HG02943 (cell line): Measurements from ENCODE around the gene PUS3.

Experiments used
- ATAC-seq: cut with Tn5 transposase; IDR thresholded peaks from one replicate; pipeline ENCODE4 v1.9.1; 2021; ENCODE audit warnings: mild to moderate bottlenecking, low read depth, moderate library complexity; ENCODE audit not compliant: unreplicated experiment

PUS3 gene

DNA sequence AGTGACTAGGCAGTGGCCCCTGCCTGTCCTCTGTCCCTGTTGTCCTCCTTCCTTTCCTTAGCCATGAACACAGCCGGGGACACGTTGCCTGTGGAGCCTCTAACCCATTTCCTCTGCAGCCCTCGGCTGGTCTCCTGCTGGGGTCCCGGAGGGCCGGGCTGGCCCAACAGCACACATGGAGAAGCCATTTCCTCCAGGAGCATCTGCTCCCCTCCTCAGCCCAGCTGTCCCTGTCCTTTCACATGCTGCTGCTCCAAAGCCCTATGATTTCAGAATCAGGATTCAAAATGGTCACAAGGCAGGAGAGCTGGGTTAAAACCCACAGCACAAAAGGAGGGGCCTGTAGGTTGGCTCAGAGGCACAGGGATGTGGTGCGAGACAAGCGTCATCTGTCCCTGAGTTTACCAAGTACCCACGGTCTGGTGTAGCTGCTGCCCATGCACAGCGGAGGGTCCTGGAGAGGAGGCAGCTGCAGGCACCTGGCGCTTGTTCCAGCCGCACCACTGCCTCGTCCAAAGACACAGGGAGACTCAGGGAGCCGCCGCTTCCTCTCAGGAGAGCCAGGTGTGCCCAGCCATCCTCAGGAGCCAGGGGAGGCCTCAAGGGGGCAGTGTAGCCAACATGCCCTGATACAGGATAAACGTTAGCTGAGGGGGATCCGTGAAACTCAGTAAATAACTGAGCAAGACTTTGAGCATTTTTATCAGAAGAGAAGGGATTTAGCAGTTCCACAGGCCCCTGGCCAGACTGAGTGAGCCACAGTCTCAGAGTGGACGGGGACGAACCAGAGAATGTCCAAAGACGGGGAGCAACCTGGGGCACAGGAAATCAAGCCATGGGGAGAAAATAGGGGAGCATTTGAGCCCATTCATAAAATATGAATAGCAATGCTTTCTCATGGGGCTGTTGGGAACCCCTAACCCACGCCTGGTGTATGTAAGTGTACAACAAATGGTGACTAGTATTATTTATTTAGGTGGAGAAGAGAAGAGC is 38.9 kb upstream of the PUS3 start:
- no peak for ATAC-seq

DNA sequence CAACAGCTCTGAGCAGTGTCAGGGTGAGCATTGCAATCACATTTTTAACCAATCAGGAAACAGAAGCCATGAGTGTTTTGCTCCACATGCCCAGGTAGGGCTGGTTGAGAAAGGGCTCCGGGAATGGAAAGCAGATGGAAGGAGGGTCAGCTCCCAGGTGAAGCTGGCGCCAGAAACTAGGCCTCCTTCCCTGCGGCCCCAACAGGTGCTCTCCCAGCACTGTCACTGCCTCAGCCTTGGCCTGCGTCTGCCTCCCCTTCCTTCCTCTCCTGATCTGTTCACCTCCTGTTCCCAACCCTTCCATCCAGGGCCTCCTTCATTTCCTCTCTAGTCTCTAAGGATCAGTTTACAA is 38.2 kb upstream of the PUS3 start:
- no peak for ATAC-seq

DNA sequence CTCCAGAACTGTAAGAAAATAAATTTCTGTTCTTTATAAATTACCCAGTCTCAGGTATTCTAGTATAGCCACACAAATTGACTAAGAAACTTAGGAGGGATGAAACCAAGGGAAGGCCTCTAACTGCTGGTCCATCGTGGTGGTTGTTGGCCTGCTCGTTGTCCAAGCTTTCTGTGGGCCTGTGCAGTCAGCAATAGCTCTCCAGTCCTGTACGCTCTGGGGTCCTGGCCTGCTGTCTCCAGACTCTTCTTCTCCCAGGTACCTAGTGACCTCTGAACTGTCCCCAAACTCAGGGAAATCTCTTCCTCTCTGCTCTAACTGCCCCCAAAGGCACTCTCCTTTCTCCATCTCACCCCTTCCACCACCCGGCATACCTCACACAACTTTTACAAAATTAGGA is 37.1 kb upstream of the PUS3 start:
- ATAC-seq = no peak

DNA sequence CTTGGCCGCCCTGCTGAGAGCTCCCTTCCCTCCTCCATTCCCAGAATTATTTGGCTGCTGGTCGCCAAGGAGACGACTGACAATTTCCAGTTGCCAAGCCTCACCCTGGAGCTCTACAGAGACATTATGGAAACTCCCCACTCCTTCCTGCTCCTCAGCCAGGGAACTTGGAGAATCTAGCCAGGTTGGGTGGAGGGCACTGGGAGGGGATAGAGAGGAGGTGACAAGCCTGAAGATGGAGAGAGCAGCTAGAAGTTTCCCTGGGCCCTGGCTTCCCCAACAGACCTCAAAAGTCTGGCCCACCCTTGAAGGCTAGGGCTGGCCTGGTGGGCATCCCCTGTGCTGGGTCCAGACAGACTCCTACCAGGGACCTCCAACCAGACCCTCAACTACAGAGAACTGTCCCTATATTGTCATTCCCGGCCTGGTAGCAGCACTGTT is 36.1 kb upstream of the PUS3 start:
- ATAC-seq = no peak

DNA sequence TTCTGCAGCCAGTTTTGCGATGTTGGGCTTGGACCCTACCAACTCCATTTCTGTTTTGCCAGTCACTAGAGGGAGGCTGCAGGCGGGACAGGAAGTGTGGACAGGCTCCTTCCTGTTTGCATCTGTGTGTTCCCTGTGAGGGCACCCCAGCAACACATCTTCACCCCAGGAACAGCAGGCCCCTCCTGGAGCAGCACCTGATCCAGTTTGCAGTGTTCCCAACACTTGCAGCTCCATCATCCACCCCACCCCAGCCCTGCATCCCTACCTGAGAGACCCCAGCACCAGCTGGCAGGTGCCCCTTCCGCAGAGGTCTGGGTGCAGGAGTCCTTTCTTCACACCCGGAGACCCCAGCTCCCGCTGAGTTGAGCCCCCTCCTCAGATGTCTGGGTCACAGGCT is 35.4 kb upstream of the PUS3 start:
- ATAC-seq = no peak

DNA sequence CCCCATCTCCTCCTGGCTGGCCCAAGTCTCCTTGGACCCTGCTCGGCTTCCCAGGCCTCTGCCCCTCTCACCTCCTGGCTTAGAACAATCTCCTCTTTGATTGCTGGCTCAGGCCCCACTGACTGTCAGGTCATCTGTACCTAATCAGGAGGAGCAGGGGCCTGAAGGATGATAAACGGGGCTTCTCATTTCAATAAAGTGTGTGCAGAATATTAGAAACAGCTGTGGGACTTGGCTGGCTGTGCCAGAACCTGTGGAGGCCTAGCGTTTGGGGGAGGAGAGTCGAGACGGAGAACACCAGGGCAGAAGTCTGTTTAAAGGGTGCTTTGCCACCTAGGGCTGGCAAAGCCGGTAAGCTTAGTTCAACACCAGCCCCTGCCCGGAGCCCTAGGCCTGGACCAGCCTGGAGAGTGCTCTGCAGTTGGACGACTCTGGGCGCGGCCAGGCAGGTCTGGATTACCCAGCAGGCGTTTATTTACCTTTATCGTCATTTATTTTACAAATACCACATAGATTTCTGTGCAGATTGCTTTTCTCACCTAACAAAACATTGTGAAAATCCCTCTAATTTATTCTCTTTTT is 32.7 kb upstream of the PUS3 start:
- ATAC-seq = no peak

DNA sequence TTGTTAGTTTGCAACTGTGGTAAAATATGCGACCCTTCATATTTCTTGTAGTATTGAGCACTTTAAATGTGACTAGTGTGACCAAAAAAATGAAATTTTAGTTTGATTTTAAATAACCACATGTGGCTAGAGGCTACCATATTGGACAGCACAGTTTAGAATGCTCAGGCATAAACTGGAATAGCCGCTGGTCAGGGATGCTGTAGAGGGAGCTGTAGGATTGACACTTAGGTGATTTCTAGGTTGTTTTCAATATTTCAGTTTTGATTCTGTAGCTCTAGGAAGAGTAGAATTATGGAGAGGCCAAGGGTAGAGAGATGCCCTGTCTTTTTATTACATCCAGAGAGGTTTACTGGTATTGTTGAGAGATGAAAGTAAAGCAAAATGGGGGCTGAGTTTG is 32.0 kb upstream of the PUS3 start:
- ATAC-seq = no peak

DNA sequence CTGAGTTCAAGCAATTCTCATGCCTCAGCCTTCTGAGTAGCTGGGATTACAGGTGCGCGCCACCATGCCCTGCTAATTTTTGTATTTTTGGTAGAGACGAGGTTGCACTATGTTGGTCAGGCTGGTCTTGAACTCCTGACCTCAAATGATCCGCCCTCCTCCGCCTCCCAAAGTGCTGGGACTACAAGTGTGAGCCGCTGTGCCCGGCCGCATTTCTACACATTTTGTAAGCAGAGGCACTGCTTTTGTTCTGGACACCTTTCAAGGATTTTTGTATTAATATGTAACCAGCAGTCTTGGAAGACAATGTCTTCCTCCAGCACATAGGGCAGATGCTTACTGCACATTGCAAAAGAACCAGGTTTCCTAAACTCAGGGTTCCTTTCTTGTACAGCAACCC is 31.5 kb upstream of the PUS3 start:
- no peak for ATAC-seq

DNA sequence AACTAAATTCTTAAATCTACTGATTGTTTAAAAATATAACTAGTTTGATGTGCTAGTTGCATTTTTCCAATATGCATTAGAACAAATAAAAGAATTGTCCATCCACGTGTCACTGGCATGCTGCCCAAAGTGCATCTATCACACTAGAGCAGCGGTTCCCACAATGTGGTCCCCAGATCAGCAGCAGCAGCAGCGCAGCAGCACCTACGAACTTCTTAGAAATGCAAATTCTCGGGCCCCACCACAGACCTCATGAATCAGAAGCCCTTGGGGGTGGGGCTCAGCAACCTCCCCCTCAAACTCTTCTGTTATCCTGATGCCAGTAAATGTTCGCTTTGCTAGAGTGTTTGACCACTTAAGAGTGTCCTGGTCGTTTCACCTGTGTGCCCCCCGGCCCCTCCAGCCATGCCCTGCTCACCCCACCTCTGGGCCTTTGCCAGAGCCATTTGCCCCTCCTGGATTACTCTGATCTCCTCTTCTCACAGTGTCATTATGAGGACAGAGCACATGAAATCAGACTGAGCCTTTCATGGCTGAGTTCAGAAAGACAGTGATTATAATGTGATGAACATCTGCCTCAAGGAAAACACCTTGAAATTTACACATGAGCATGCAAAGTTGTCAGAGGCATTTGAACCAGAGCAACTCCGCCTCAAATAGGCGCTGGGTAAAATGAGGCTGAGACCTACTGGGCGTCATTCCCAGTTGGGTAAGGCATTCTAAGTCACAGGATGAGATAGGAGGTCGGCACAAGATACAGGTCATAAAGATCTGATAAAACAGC is 30.2 kb upstream of the PUS3 start:
- ATAC-seq = no peak

DNA sequence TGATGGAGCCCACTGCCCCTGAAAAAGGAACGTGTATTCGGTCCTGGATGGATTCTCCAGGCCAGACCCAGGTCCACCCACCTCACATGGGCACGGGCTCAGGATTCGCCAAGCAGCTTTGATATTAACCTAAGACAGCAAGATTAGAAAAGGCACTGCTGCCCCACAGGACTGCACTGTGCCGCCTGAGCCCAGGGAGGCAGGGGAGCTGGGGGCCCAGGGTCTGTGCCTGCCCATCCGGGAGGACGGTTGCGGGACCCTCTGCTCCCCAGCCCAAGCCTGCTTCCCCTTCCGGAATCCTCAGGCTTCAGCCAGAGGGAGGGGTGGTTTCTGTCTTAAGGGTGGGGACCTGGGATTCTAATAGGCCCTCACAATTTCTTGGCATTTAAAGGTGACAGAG is 29.3 kb upstream of the PUS3 start:
- no peak for ATAC-seq

DNA sequence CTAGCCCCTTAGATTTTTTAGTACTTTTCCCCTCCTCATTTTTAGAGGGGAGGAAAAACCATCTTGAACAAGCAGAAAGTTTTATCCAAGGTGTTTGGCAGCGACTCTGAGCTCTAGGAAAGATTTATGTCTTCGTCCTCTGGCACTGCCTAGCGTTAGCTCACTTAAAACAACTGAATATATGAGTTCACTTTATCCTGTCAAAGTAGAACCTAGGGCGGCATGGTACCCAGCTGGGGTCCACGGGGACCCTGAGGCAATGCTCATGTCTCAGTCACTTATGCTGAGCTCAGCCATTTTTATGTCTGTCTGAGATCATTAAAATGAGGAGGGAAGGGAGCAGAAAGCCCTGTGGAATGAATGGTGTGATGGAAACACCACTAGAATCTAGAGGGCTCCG is 28.7 kb upstream of the PUS3 start:
- no peak for ATAC-seq

DNA sequence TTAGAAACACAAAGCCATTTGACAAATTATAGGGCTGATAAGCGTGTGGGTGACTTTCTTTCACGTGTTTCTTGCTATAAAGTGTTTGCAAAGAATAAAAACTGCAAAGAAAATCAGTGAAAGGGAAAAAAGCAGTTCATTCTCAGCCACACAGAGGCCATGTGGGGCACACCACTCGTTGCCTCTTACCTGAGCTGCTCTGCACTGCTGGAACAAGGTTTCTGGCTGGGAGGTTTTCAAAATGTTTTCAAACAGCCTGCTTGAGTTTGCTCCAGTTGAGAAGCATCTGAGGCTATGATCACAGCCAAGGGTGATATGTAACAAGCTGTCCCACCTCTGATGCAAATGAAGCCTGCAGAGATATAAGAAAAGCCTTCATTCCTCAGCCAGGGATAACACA is 28.1 kb upstream of the PUS3 start:
- no peak for ATAC-seq

DNA sequence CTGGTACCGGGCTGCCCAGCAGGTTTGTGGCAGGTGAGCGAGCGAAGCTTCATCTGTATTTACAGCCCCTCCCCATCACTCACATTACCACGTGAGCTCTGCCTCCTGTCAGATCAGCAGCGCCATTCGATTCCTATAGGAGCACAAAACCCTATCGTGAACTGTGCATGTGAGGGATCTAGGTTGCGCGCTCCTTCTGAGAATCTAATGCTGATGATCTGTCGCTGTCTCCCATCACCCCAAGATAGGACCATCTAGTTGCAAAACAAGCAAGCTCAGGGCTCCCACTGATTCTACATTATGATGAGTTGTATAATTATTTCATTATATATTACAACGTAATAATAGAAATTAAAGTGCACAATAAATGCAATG is 27.1 kb upstream of the PUS3 start:
- ATAC-seq = no peak

DNA sequence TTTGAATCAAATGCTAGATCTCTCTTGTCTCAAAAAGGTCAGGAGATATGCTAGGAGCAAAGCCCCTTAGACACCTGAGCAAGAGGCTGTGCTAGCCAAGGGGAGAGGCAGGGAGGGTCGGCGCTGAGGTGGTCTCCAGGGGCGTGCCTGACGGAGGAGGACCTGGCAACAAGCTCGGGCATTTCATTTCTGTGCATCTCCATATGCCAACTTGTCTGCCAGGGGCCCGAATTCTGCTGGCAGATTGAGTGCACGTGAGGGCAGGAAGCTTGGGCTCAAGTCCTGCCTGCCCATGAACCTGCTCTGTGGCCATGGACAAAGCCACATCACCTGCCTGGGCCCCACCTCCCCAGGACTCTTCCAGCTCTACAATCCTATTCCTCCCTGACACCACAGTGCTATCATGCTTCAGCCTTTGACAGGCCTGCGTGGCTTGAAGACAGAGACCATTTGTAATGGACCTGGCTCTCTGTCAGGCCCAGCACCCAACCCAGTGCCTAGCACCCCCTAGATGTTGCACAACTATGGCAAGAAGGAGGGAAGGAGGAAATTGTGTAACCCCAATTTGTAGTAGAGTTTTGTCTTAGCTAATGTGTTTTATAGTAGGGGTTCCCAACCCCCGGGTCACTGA is 26.6 kb upstream of the PUS3 start:
- ATAC-seq = no peak

DNA sequence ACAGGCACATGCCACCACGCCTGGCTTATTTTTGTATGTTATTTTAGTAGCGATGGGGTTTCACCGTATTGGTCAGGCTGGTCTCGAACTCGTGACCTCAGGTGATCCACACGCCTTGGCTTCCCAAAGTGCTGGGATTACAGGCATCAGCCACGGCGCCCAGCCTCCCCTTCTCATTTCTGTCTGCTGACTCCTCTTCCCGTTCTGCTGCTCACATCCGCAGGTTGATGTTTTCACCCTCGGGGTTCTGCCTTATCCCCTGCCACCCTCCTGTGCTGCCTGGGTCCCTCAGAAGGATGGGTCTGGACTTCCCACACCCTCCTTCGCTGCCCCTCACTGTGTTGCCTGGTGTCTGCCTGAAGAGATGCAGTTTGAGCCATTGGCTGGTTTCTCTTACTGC is 23.7 kb upstream of the PUS3 start:
- no peak for ATAC-seq

DNA sequence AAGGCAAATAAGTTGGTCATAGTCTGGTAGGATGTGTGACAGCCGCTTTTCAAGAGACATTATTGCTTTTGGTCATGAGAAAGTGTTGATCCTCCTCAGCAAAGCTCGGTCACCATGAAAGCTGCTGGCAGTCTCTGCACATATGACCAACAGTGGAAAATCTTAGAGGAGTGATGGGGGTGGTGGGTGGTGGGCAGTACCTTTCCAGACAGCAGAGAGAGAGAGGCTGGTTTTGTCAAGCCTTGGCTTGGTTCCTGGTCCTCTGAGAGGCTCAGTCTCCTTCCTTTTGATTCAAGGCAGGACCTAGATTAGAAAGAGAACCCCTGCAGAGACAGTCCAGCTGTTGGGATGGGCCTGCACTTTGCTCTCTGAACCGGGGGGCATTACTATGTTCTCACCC is 22.8 kb upstream of the PUS3 start:
- no peak for ATAC-seq

DNA sequence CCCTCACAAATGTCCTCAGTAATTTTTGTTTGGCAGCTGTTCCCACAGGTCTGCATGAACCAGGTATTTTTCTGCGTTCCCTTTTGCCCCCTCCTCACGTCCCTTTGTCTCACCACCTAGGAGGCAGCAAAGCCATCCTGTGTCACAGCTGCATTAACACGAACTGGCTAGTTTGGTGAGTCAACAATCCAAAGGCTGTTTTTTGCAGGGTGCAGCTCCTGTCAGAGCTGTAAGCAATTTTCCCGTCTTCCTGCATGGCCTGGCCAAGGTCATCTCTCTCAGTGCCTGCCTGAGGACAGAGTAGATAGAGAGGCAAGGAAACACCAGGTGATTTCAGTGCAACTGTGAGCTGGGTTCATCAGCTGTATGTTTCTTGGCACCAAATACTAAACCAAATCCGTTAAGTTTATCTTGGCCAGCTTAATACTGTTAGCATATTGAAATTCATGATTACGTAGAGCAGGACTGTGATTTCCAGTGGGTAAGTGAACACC is 22.3 kb upstream of the PUS3 start:
- no peak for ATAC-seq

DNA sequence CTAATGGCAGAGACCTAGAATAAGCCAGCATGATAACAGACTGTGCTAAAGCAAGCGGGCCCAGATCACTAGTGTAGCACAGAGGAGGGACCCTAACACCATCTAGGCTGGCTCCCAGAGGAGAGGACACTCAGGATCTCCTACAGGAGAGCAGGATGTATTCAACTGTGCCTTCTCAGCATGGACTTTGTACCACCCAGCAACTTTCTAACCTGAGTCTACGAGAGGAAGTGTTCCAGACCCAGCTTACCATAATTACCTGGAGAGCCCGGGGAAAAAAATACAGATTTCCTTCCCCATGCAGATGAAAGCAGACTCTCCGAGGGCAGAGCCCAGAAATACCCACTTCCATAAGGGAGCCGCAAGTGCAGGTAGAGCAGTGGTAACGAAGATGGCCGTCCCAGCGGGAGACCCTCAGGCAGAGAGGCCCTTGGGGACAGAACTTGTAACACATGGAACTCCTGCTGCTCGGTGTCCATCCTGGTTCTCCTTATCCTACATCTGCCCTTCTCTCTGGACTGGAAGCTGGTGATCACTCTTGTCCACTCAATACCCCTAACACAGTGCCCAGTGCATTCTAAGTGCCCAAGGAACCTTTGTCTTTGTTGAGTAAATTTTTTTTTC is 21.5 kb upstream of the PUS3 start:
- ATAC-seq = no peak

DNA sequence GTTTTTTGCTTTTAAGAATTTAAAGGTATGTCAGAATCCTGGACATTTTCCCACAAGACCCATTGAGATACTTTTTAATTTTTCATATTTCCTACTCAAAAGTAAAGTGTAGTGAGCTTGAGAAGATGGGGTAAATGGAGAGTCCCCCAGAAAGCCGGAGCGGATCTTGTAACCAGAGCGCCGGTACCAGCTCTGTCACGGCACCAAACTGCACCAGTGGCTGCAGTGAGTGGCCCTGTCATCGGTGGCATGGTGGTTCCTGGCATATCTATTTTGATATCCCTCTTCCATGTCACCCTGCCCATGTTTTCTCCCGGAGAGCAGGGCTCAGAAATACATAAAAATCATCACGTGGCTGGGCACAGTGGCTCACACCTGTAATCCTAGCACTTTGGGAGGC is 20.6 kb upstream of the PUS3 start:
- ATAC-seq = no peak

DNA sequence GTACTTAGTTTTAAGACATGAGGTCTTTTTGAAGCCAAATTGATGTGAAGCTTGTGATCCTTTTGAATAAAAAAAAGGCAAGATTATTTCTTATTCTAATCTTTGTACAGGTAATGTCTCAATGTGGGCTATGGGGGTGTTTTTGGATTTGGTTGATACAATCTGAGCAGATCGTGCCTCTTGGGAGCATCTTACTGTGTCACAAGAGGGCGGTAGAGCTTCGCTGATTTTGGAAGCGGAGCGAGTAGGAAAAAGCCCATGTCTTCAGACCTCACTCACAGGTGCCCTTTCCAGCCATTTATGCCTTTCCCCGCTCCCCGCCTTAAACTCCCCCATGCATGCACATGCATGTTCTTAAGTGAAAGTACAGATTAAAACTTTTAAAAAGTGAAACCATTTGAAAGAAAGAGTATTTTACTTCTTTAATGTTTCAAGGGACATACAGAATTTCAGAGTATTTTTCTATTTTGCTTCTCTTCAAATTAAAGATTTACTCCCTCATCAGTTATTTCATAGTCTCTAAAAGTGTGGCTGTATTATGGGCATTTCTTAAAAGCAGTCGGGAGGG is 20.1 kb upstream of the PUS3 start:
- no peak for ATAC-seq
